HT1080 (cell line): ENCODE results near the gene RABGAP1L. TPM values are rescaled to one million over a fixed set of nuclear protein-coding genes. Genes with fewer than 3 reads are reported as not detected.
"Not testable (repeated sequence)": the region's sequence is repeated elsewhere in the genome, so short reads cannot be mapped to it uniquely, and the experiment has no call there.

Source experiments
- DNase-seq: peaks from one replicate; pipeline ENCODE4 v3.0.0-alpha.2; 2015; ENCODE audit warnings: low read depth
- total RNA-seq: library from RNA; depleted of rRNA; stranded (reverse); fragments of >200 nt; shearing (Covaris generic); gene quantifications from 2 replicates; pipeline ENCODE4 v1.2.3, GENCODE V29; 2014

RABGAP1L gene
- total RNA-seq, 1 experiment from 2014 or later, result 9.1 TPM

DNA sequence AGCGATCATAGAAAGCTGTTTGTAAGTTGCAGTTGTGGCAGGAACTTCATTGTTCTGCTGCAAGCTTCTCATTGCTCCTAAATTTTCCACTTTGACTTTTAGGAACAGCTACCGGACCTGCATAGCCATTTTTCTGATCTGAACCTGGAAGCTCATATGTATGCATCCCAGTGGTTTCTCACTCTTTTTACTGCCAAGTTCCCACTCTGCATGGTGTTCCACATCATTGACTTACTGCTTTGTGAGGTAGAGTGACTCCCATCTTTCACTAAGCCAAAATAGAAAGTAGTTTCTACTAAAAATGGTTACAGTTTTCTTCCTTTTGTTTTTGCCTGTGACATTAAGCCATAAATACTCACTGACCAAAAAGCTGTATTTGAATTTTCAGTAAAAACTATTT is 542.7 kb downstream of the RABGAP1L start:
- no peak for DNase-seq

DNA sequence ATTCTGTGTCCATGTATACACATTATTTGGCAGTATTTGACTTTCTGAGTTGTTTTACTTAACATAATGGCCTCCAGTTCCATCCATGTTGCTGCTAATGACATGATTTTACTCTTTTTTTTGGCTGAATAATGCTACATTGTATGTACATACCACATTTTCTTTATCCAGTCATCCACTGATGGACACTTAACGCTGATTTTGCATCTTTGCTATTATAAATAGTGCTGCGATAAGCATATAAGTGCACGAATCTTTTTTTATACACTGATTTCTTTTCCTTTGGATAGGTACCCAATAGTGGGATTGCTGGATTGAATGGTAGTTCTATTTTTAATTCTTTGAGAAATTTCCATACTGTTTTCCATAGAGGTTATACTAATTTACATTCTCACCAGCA is 544.0 kb downstream of the RABGAP1L start:
- no peak for DNase-seq

DNA sequence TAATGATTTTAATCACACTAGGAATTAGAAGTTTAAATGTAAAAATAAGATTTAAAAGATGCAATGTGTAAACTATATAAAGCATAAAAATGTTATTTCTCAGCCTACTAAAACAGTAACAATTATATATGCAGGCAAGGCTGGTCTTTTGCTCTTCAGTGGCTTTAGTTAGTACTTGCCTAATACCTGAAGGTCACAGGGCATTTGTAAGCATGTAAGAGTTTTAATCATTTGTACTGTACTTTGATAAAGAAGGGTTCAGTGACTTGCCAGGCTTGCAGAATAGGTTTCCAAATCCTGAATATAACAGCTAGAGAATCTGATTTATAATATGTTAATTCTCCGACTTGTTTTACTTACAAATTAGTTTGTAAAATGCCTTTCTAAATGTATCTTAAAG is 545.0 kb downstream of the RABGAP1L start:
- DNase-seq, result no peak

DNA sequence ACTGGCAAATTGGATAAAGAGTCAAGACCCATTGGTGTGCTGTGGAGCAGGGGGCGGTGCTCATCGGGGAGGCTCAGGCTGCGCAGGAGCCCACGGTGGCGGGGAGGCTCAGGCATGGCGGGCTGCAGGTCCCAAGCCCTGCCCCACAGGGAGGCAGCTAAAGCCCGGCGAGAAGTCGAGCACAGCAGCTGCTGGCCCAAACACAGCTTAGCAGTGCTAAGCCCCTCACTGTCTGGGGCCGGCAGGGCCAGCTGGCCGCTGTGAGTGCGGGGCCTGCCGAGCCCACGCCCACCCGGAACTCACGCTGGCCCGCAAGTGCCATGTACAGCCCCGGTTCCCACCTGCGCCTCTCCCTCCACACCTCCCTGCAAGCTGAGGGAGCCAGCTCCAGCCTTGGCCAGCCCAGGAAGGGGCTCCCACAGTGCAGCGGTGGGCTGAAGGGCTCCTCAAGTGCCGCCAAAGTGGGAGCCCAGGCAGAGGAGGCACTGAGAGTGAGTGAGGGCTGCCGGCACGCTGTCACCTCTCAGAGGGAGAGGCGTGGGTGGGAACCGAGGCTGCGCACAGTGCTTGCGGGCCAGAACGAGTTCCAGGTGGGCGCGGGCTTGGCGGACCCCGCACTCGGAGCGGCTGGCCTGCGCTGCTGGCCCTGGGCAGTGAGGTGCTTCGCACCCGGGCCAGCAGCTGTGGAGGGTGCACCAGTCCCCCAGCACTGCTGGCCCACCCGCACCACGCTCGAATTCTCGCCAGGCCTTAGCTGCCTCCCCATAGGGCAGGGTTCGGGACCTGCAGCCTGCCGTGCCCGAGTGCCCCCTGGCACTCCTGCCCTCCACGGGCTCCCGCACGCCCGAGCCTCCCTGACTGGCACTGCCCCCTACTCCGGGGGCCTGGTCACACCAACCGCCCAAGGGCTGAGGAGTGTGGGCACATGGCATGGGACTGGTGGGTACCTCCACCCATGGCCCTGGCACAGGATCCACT is 551.8 kb downstream of the RABGAP1L start:
- no peak for DNase-seq

DNA sequence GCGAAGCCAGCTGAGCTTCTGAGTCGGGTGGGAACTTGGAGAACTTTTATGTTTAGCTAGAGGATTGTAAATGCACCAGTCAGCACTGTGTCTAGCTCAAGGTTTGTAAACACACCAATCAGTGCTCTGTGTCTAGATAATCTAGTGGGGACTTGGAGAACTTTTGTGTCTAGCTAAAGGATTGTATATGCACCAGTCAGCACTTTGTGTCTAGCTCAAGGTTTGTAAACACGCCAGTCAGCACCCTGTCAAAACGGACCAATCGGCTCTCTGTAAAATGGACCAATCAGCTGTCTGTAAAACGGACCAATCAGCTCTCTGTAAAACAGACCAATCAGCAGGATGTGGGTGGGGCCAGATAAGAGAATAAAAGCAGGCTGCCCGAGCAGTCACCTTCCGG is 552.5 kb downstream of the RABGAP1L start:
- not testable (repeated sequence) for DNase-seq

DNA sequence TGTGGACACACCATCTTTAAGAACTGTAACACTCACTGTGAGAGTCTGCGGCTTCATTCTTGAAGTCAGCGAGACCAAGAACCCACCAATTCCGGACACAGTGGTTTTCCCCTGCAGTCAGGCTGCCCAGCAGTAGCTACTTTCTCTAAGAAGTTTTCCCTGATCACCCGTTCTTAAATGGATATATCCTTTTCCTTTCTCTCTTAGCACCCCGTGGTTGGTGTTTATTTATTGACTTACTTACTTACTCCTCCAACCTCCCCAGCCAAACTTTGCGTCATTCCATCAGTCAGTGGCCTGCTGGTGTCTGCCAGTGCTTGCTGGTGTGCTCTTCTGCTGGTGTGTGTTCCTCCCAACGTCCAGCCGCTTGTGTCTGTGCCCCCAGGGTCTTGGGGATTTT is 553.2 kb downstream of the RABGAP1L start:
- no peak for DNase-seq

DNA sequence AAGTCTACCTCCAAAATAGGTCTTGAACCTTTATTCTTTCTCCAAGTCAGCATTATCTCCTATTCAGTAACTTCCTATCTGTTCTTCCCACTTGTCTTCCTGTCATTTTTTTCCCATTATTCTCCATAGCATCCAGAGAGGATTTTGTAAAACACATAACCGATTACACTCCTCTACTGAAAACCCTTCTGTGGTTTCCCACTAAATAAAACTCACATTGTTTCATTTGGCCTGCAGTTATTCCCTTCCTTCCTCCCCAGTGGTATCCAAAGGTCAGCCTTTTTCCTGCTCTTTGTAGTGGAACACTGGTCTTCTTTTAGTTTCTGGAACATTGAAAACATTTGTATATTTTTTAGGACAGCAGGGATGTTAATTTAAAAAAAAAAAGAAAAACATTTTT is 554.5 kb downstream of the RABGAP1L start:
- DNase-seq, result peak; percentile 20

DNA sequence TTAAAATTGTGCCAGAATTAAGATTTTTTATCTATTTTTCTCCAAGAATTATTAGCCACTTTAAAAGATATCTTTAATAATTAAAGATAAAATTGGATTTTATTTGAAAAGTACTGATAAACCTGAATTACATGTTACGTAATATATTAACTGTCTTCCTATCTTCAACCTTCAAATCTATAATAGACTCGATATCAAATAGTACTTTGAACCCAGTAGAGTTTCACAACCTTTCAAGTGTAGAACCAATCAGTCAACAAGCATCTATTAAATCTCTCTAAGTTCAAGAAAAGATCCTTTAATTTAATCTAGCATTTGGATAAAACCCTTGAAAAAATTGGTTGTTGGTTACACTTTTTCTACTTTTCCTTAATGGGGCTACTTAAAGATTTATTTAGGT is 559.9 kb downstream of the RABGAP1L start:
- no peak for DNase-seq

DNA sequence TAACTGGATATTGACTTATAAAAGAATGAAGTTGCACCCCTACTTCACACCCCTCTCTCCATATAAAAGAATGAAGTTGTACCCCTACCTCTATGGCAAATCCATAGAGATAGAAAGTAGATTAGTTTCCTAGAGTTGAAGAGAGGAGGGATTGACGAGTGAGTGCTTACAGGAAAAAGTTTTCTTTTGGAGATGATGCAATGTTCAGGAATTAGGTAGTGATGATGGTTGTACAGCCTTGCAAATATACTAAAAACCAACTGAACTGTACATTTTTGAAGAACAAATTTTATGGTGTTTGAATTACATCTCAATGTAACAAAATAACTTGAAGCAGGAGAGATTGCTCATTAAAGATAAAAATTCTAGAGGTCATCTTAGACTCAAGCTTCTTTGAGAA is 561.3 kb downstream of the RABGAP1L start:
- DNase-seq, result no peak

DNA sequence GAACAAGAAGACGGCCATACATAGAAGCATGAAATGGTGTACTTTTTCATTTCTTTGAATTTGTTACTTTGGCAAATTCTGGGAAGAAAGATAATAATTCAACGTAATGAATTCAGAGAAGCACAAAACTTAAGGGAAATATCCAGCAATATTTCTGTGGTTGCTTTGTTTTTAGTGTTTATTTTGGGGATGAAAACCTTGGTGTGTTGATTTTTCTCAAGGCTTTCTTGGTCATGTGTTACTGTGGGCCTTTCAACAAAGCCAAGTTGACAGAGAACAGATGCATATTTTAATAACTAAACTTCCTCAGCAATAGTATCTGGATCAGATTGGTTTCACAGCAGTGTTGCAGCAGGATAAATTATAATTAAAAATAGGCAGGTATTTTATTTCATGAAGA is 561.9 kb downstream of the RABGAP1L start:
- no peak for DNase-seq

DNA sequence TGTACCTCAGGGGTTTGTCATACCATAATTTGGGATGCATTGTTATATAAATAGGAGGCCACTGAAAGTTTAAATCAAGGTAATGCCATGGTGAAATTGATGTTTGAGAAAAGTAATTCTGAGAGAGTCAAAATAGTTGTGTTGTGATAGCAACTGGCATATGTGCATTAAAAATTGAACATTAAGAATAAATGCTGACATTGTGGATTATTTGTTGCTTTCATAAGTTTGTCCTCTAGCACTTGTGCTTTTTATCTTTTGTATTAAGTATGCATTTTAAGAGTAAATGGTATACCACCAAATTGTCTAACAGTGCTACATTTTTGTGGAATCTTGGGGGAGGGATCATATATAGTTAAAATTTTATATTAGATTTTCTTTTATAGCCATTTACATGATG is 564.5 kb downstream of the RABGAP1L start:
- DNase-seq, result no peak

DNA sequence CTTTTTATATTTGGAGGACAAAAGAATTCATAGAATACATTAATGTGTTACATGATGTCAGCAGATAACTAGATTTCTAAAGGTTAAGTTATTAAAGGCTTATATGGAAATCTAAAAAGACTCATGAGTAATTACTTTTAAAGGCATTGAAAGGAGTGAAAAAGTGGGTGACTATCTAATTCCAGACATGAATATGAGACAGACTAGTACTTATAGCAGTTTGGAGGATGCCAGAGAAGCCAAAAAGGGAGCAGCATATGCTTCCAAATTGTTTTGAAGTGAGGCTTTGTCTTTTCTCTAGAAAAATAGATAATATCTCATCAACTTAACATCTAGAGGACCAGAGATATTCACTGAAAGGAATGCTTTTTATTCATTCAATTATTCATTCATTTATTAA is 564.9 kb downstream of the RABGAP1L start:
- DNase-seq, result no peak

DNA sequence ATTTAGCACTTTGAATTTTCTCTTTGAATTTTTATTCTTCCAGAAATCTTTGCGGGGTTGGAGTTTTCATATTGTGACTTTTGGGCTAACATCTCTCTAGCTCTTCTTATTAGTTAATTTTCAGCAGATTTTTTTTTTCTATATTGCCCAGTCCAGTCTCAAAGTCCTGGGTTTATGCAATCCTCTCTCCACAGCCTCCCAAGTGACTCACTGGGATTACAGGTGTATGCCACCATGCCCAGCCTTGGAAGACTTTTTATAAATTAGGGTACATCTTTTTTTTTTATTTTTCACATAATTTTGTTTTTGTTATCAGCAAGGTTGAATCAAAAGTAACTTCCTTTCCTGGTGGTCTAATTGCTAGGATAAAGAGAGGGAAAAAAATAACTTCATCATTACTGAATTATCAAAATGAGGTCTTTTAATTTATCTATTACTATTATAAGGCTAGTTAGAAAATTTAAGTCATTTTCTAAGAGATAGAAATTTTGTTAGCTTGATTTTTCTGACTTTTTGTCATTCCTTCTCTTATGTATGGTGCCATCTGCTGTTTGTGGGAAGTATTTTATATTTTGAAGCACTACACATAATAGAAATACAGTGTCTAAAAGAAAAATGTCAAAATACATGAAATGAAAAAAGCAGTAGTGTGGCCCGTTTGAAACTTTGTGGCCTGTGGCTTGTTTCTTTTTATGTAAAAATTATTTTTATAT is 567.0 kb downstream of the RABGAP1L start:
- peak; percentile 15 for DNase-seq

DNA sequence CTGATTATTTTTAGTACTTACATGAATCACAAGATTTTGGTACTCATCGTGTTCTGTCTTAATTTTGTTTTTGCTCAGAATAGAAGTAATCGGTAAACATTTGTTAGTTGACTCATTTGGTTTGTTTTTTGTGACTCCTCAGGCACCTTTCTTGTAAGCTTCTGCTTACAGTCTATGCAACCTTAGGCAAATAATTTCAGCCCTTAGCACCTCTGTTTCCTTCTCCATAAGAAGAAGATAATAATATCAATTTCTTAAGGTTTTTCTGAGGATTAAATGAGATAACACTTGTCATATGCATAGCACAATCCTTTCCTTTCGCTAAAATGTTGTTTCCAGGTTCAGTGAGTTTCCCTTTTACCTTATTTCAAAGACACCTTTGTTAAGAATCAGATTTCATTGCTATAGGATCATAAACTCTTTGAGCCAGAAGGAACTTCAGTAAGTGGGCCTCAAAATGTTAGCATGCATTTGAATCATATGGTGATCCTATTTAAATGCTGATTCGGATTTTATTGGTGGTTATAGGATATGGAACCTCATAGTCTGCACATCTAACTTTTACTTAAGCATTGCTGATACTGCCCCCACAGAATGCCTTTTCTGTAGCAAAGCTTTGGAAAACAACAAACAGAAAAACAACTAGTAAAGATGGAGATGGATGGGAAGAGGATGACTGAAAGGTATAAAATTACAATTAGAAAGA is 567.7 kb downstream of the RABGAP1L start:
- no peak for DNase-seq

DNA sequence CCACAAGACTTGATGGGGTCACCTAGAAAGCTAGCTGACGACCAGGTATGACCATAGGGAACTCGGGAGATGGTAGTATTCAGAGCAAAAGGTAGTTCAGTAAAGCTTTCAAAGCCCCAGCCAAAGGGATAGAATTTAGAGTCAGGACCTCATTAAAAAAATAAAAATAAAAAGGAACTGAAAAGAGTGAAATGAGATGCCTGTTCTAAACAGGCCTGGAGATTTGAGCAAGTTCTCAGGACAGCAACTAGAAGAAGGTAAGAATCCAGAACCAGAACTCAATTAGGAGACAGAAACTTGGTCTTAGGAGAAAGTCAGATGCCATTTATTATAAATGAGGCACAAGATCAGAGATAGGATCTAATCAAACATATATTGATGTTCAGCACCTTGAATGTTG is 575.0 kb downstream of the RABGAP1L start:
- DNase-seq, result no peak

DNA sequence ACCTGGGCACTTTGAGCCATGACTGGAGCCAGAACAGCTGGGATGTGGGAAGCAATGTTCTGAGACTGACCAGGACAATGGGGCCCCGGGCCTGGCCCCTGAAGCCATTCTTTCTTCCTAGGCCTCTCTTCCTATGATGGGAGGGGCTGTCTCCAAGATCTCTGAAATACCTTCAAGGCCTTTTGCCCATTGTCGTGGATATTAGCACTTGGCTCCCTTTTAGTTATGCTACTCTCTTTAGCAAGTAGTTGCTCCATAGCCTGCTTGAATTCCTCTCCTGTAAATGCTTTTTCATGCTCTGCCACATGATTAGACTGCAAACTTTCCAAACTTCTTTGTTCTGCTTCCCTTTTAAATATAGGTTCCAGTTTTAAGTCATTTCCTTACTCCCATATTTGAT is 577.5 kb downstream of the RABGAP1L start:
- no peak for DNase-seq

DNA sequence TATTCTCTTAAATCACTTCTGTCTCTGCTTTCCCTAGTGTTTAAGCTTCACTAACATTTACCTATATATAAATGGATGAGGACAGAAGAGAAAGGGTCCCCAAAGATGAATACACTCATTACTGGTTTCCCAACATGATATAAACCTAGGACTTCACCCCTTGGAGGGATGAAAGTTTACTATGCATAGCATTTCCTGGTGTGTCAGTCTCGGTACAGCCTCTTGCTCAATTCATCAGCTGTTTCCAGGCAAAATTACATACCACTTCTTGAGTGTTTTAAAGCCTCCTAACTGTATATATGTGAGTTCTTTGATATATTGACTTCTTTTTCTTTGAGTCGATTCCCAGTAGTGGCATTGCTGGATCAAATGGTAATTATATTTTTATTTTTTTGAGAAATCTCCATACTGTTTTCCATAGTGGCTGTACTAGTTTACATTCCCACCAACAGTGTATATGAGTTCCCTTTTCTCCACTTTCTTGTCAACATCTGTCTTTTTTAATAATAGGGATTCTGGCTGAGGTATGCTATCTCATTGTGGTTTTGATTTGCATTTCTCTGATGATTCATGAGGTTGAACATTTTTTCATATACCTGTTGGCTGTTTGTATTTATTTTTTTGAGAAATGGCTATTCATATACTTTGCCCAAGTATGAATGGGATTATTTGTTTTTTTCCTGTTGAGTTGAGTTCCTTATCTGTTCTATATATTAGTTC is 581.1 kb downstream of the RABGAP1L start:
- peak; percentile 5 for DNase-seq

DNA sequence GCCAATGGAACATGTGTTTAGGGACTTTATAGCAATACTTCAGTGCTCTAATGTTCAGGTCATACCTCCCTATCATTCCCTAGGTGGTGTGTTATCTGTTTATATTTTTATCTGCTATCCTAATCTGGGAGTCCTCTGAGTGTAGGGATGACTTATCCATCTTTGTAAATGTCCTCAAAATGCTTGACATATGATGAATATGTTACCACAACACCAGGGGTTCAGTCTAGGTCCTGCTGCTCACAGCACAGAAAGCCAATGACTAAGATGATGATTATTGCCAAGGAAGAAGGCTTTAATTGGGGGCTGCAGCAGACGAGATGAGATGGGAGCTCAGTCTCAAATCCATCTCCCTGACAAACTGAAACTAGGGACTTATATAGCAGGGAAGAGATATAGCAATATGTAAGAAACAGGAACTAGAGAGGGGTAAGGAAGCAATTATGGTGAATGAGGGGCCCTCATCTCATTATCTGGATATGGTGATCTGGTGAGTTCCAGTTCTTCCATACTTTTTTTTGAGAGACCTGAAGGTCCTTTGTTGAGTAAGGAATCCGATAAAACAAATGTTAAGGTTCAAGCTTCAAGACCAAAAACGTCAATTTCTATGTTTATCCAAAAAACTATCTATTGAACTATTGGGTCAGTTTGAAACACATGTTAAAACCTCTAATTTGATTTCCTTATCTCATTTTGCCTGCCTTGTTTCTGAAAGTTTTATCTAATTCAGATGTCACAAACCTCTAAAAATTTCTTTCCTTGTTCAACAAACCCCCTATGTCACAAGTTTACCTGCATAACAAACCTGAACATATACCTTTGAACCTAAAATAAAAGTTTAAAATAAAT is 583.7 kb downstream of the RABGAP1L start:
- peak; percentile 36 for DNase-seq

DNA sequence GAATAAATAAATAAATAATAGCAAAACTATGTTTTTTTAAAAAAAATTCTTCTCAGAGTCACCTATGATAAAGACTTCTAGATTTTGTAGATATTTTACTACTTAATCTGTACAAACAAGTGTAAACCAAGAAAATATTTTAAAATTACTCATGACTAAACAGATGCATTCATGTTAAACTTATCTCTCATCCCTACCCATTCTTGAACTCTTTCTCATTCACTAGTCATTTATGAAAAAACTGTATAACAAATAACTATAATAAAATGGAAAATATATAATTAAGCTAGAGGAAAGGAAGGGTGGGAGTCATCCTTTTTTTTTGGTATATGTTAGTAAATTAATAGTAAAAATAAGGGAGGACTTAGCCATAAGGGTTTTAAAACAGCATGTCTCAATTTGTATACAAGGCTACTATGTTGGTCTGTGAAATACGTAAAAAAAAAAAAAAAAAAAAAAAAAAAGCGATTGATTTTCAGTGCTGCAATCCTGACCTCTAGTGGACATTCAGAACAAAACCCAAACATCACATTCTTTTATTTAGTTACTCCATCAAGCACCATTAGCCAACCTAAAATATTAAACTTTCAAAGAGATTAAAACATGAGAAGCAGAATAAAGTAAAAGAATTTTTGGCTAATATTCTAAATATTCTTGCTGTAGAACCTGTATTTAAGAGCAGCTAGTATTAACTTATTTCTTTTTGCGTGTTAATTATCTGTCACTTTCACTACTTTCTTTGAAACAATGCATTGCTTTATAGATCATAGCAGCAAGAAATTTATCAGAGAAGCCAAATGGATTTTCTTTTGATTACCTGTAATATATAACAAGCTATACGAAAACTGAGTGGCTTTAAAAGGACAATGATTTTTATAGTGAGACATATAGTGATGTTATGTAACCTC is 584.6 kb downstream of the RABGAP1L start:
- DNase-seq, result peak; percentile 39
